Tibial nerve (tissue), 4 donors: ENCODE data around the gene TDRKH.

Source experiments
- EP300 ChIP-seq, 2 donors: sonication (generic); formaldehyde crosslinking; IDR thresholded peaks; one replicate each; pipeline ENCODE4 v1.6.1; 2017; ENCODE audit warnings: antibody characterized with exemption in 2 of 2, mild to moderate bottlenecking in 1 of 2
- POLR2A ChIP-seq, 2 donors: fragments of 450-650 bp; IDR thresholded peaks; one replicate each; pipeline ENCODE4 v1.6.1; 2017; ENCODE audit warnings: antibody characterized with exemption in 2 of 2, mild to moderate bottlenecking in 2 of 2, moderate library complexity in 2 of 2
- TF ChIP-seq, protein P1 (sequence below), 5 experiments: fragments of 200-600 bp in 3 of 5; fragments of 450-650 bp in 2 of 5; sonication (generic) in 3 of 5; IDR thresholded peaks; one replicate each; pipeline ENCODE4 v1.5.1; 2016 to 2019; ENCODE audit warnings: antibody characterized with exemption in 5 of 5, mild to moderate bottlenecking in 3 of 5, moderate library complexity in 2 of 5

DNA sequence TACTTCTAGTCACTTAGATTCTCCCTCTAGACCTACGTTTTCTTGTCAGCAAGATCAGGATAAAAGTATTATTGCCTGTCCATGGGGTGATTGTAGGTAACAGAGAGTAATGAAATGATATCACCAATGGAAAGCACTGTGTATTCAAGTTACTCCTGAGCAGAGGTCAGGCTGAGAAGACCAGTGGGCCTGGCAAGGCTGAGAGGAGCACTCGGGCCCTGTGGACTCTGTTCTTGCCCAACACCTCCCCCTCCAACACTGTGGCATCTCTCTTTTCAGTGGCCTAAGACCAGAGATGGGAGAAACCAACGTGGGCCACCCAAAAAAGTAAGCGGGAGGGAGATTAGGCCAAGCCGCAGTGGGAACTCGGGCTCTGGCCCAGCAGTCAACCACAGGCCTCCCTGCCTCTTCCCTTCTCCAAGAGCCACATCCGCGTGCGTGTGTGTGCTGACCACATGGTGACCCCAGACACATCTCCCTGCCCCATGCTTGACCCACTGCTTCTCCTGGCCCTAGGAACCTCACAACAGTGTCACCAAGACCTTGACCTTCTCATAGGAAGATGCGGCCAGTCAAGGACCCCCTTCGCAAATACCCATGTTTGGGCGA lies 29.0 kb upstream of the TDRKH start:
- TF ChIP-seq EP300 (IDR thresholded peaks at IDR 0.05) = no peak
- no peak for TF ChIP-seq POLR2A (IDR thresholded peaks at IDR 0.05)
- TF ChIP-seq, protein P1, sequence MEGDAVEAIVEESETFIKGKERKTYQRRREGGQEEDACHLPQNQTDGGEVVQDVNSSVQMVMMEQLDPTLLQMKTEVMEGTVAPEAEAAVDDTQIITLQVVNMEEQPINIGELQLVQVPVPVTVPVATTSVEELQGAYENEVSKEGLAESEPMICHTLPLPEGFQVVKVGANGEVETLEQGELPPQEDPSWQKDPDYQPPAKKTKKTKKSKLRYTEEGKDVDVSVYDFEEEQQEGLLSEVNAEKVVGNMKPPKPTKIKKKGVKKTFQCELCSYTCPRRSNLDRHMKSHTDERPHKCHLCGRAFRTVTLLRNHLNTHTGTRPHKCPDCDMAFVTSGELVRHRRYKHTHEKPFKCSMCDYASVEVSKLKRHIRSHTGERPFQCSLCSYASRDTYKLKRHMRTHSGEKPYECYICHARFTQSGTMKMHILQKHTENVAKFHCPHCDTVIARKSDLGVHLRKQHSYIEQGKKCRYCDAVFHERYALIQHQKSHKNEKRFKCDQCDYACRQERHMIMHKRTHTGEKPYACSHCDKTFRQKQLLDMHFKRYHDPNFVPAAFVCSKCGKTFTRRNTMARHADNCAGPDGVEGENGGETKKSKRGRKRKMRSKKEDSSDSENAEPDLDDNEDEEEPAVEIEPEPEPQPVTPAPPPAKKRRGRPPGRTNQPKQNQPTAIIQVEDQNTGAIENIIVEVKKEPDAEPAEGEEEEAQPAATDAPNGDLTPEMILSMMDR (IDR thresholded peaks at IDR 0.05) = no peak
